GM21528 (cell line): ENCODE data around the gene DNAJB9.

ENCODE experiments used
- ATAC-seq: cut with Tn5 transposase; IDR thresholded peaks from one replicate; pipeline ENCODE4 v1.9.1; 2021; ENCODE audit warnings: mild to moderate bottlenecking, moderate library complexity; ENCODE audit not compliant: unreplicated experiment, low FRiP score

DNAJB9 gene

DNA sequence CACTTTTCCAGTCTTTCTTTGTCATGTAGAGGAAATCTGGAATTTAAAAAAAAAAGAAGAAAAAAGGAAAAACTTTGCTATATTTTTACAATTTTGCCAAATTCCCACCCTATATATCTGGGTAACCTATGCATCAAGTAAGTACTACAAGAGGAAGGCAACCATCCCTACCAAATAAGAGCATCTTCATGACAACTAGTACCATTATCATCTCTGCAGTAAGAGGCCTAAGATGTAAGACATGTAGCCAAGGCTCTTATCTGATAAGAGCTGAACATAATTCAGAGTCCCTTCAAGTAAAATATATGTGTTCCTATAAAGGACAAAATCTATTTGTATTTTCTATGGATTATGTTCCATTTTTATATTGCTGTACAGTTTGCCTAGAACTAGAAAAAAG lies 3.7 kb upstream of the DNAJB9 start:
- no peak for ATAC-seq

DNA sequence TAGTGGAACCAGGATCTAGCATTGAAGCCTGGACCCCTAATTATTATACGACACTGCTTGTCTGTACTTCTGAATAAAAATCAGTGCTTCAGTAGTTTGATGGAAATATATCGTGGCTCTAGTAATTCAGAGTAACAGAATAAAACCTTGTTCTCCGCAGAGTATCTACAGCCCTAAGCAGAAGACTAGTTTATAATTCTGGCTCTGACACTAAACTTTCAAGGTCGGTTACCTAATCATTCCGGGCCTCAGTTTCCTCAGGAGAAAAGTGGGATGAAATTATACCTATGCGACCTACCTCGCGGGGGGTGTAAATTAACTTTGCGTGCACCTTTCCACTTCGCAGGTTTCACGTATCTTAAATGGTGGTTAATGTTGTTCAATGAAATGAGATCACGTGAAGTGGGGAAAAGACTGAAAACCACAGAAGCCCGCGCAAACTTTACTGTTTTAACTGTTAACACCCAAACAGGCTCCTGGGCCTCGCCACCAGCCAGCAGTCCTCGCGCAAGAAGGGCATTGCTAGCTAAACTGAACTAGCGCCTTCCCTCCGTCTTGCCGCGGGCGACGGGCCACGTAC lies 783 bp upstream of the DNAJB9 start:
- no peak for ATAC-seq

DNA sequence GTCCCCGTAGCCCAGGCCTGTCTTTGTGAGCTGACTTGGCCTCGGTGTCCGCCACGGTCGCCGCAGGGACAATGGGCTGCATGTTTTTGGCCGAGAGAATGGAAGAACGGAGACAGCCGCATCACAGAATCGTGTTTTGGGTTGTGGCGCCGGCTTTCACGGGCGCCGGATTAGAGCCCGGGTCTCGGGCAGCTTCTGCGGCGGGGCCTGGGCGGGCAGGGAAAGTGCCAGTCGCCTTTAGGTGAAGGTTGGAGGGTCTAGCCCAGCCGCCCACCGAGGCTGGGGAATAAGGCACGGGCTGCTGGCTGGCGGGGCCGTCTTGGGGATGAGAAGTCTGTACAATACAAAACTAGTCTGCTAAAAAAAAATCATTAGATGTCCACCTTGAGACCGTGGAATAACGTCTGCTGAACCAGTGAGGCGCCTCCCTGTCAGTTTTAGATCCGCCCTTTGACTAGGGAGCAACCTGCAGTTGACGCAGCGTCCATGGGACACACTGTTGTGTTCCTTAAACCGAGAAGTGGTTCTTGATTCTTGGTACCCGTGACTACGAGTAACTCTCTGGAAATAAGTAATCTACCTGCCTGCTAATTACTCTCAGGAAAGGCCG lies 577 bp downstream of the DNAJB9 start:
- ATAC-seq, result peak; percentile 40

DNA sequence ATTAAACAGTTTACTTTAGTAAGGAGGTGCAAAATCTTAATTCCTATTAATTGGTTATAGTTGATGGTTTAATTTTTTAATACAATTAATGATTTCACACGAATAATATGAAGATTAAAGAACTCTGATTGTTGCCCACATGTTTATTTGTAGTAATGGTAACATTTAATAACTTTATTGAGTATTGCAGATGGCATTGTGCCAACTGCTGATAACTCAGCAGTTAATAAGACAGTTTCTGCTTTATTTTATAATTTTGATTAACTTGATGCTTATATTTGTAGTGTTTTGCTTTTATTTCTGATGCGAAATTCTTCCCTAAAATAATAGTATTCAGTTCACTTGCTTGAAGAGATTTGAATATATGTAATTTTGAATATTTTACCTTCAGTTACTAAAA lies 2.8 kb downstream of the DNAJB9 start:
- ATAC-seq, result no peak

DNA sequence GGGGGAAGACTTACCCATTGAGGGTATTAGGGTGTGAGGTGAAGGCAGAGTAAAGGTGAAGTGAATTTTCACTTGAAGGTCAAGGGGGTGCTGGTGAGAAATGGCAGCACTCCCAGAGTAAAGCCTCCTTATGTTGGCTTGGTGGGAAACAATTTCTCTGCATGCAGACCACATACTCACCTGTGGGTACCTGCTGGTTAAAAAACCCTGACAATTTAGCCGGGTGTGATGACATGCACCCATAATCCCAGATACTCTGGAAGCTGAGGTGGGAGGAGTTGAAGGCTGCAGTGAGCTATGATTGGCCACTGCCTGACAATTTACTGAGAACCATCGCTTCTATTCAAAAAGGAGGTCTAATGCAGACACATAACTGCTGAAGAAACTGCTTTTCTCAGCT lies 5.5 kb downstream of the DNAJB9 start:
- no peak for ATAC-seq

DNA sequence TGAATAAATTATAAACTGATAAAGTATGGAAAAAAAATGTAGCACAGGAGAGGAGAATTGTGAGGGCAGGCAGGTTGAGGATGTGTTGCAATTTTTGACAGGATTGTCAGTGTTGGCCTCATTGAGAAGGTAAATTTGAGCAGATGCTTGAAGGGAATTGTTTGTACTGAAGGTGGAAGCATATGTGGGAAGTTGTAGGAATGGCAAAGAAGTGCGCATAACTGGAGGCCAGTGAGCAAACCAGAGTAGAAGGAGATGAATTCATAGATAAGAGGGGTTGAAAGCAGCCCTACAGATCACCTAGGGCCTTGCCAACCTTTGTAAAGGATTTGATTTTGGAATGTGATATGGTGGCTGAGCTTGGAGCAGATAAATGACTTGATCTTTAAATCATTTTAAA lies 6.4 kb downstream of the DNAJB9 start:
- no peak for ATAC-seq

DNA sequence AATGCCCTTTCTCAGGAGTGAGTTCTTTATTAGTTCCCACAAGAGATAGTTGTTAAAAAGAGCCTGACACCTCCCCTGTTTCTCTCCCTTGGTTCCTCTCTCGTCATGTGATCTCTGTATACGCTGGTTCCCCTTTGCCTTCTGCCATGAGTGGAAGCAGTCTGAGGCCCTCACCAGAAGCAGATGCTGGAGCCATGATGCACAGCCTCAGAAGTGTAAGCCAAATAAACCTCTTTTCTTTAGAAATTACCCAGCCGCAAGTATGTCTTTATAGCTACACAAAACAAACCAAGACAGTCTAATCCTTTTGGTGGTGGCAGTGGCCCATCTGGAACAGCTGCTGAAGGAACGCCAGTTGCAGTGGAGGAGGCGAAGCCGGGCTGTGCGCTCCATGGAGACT lies 9.3 kb downstream of the DNAJB9 start:
- no peak for ATAC-seq

DNA sequence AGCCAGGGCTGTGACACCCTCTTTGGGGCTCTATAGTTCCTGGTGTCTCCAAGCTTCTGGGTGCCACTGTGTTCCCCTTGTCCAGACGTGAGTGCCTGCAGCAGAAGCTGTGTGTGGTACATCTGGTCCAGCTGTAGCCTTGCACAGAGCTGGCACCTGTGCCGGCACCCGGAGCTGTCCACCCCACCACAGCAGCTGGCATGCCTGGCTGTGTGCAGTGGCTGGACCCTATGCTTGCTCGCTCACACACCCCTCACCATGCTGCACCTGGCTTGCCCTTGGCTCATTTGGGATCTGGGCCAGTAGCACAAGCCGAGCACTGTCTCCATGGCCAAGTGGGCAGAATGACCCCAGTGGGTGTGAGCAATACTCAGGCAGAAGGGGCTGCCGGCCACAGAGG lies 10.6 kb downstream of the DNAJB9 start:
- ATAC-seq, result no peak

DNA sequence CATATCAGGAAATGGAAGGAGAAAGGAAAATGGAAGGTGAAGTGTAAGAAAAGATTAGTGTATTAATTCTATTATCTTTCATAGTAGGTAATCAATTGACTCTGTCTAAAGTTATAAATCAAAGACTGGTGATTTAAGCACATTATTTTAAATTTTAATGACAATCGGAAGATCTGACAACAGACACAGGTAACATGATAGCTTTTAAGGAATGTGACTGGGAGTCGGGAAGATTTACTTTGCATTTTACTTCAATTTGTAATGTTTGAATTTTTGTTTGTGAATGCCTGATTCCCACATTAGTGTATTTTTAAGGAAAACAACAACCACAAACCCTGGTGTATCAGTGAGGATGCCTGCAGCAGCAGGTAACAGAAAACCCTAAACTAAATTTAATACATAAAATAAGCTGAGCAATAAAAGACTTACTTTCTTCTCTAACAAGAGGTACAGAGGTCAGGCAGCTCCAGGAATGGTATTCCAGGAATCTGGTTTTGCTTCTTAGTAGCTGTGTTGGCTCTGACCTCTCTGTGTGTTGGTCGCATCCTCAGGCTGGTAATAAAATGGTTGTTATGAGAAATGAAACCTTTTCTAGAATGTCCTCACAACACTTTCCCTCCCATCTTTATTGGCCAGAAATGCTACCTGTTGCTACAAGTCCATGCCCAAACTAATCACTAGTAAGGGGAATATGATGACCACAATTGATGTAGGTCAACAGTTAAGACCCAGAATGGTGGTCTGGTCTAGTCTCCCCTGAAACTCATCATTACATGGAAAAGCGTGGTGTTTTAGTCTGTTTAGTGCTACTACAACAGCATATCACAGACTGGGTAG lies 12.2 kb downstream of the DNAJB9 start:
- ATAC-seq, result no peak

DNA sequence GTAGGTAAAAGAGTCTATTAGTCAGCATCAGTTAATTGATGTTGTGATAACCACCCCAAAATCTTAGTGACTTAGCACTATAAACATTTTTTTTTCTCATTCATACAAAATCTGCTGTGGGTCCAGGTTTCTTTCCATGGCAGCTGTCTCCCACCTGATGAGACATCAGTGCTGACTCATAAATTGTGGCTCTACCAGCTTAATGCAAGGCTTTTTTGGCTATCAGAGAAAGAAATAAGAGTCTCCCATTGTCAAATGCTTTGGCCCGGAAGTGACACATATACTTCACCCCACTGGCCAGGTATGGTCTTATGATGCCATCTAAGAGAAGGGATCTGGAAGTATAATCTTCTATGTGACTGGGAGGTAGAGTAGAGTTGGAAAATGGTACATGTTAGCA lies 14.5 kb downstream of the DNAJB9 start:
- ATAC-seq, result no peak

DNA sequence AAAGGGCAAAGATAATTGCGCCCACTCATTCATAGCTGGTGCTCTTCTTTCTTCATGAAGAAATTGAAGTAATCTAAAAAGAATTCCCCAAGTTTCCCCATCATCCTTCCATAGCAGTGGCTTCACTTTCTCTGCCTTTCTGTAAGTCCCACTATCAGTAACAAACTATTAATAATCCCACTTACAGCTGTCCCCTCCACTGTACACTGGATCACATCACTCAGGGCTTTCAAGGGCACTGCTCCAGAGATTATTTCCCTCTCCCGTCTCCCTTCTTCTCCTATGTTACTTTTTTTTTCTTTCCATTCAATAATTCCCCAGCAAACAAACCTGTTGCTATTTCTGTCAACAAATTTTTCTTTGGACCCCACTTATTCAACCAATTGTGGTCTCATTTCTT lies 16.2 kb downstream of the DNAJB9 start:
- ATAC-seq, result no peak

DNA sequence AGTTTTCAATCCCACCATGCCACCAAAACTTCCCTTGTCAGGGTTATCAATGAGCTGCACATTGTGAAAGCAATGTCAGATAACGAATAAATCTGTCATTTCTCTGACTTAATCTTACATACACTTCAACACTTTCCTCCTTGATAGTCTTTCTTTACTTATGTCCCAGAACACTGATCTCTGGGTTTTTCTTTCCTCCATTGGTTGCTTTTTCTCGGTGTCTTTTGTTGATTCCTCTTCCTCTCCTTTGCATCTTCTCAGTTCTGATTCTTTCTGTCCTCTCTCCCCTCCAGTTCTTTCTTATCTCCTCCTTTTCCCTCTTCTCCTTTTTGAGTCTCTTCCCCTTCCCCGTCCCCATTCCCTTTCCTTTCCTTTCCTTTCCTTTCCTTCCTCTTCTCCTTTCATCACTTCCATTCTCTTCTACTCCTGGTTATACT lies 16.6 kb downstream of the DNAJB9 start:
- ATAC-seq, result no peak

DNA sequence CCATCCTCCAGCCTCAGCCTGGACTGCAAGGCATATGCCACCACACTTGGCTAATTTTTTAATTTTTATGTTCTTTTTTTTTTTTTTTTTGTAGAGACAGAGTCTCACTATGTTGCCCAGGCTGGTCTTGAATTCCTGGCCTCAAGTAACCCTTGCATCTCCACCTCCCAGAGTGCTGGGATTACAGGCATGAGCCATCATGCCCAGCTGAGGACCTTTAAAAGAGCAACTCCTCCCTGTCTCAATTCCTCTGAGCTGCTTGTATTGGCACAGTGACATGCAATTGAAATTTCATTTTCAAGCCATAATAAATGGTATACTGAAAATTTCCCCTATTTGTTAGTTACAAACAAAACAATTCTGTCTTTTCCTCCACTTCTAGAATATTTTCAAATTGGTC lies 19.5 kb downstream of the DNAJB9 start:
- no peak for ATAC-seq

DNA sequence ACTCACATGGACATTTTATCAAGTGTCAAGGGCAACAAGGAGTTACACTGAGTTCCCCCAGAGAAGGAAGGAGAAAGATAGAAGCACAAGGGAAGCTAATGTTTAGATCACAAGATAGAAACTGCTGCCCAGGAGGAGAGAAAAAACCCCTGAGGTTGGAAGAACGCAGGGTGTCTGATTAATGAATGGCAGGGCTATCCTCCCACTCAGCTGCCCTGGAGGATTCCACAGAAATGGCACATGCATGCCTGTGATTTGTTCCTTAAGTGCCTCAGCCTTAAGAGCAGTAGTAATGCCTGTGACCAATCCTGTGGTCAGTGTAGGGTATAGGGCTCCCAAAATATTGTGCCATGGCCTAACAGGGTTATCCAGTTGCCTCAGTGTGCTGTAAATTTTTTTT lies 20.2 kb downstream of the DNAJB9 start:
- no peak for ATAC-seq

DNA sequence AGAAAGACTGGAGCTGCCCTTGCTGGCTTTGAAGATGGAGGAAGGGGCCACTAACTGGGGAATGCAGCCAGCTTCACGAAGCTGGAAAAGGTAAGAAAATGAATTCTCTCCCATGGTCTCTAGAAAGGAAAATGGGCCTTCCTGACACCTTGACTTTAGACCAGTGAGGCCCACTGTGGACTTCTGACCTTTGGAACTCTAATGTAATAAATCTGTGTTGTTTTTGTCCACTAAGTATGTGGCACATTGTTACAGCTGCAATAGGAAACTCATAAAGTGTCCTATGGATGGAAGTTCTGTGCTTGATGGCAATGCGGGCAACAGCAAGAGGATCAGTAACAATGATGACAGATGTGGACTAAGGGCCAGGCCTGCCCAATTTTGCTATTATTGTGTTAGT lies 20.9 kb downstream of the DNAJB9 start:
- ATAC-seq, result no peak

DNA sequence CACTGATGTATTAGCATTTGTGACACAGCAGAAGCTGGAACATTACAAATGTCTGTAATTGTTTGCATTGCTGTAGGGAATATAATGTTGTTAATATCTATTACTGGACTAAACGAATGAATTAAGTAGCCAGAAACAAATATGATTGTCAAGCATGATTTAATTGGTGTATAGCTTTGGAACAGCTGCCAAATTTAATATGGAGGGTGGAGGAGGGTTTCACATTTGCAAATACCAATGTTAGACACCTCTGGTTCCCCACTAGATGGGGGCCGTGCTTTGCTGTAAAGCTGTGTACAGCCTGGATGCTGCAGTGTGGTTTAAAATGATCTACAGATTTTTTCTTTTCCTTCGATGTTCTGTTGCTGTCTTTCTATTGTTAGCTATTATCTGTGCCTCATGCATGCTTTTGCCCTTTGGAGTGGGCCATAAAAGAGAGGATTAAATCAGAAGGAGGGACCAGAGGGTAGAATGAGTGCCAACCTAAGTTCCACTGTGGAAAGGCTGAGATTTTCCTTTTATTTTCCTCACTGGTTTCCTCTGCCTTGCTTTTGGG lies 23.1 kb downstream of the DNAJB9 start:
- ATAC-seq, result no peak

DNA sequence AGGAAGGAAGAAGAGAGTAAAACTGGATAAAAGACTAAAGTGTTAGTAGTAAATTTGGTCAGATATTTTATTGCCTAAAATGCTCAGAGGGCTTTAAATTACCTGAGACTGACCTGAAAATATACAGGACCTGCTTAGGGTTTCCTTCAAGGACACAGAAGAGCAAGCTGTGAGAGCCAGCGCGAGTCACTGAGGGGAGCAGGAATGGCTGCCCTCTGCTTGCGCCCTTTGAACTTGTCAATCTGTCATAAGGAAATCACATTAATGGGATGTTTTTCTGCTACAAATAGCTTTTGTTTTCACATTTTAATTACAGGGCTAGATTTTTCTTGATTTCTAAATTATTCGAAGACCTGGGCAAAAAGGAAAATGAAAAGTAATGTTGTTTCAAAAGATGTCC lies 26.9 kb downstream of the DNAJB9 start:
- ATAC-seq, result no peak

DNA sequence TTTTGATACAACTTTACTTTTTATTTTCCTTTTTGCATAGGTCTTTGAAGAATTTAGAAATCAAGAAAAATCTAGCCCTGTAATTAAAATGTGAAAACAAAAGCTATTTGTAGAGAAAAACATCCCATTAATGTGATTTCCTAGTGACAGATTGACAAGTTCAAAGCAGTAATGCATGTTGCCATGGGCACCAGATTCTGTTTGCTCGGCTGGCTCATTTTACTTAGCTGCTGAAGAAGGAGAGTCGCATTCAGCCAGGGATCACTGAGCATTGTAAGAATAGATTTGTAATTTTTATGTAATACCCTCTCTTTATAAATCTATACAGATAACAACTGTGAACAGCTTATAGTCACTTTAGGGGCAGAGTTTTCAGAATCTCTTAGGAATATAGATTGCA lies 28.5 kb downstream of the DNAJB9 start:
- ATAC-seq, result no peak

DNA sequence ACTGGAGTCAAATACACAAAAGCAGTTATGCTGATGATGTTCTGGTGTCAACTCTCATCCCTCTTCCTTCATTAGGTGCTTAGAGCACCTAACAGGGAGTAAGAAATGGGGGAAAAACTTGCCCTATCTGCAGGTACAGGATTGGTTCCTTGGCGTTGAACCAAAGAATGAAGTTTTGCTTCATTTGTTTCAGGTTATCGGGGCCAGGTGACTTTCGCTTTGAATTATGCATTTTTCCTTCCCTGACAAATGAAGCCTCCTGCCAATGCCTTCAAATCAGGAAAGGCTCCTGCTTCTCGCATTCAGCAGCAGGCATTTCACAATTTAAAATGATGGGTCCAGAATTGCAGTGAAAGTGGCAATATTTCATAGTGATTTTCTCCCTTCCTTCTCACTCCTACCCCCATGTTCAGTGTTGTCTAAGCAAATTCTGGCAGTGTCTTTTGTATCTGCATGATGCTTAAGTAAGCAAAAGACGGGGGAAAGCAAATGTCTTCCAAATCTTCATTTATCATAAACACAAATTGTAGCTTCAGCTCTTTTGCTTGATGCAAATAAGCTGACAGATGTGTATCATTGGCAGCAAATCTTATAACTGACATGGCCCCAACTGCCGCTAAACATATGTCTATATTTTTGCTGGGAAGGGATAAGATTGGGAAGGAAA lies 29.4 kb downstream of the DNAJB9 start:
- no peak for ATAC-seq

DNA sequence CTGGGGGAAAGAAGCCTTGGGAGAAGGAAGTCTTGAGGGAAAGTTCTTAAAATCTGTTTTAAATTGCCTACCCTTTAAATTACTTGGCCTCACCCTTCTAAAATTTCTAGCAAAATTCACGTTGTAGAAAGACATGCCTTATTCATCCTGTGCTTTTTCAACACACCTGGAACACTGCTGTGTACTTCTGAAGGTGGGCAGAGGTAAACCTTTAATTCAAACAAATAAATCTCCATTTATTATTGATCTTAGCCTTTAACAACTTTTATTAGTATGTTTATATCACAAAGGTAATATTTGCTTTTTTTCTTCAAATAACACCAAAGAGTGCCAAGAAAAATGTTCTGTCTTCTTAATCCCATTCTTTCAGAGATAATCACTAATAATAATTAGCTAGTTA lies 30.7 kb downstream of the DNAJB9 start:
- no peak for ATAC-seq

DNA sequence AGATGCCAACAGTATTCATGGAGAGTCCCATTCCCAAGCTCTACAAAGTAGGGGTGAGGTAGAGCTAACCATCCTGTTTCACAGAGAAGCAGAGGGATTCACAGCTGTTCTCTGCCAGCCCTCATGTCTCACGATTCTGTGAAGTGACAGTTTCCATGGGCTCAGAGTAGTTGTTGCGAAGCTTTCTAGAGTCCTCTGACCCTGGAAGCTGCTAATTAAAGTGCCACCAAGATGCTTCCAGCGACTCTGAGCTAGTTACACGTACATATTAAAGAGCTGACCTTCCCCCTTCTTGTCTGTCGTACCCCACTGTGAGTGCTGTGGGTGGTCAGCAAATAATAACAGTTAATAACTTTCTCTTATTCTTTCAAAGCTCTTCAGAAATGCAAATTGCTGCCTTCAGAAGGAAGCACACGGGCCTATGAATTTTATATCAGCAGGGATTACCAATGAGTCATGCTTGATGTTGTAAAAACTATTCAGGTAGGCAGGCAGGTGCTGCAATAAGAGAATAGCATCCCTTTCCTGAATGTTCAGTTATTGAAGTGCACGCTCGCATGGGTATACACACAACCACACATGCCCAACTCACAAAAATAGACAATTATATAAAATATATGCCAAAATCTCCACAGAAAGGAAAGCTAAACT lies 34.1 kb downstream of the DNAJB9 start:
- no peak for ATAC-seq
